GM13977 (cell line): ENCODE data around the gene SMYD3.

Source experiments
- DNase-seq: peaks from one replicate; pipeline ENCODE4 v3.0.0; 2012; ENCODE audit warnings: low spot score
- in situ Hi-C: fragments of 300-500 bp; cut with MboI; formaldehyde crosslinking; loops from one replicate; pipeline ENCODE4 v1.12.0; 2022; ENCODE audit warnings: low sequenced_read_pairs, low pct_unique_long_range_greater_than_20kb, mixed read lengths, inconsistent platforms; ENCODE audit not compliant: unreplicated experiment
- TF ChIP-seq, protein P1 (sequence below): IDR thresholded peaks from 2 replicates; pipeline ENCODE4 v1.5.1; 2012; ENCODE audit warnings: mild to moderate bottlenecking, control low read depth; ENCODE audit not compliant: insufficient read depth; ENCODE audit errors: extremely low read depth, missing control alignments

Gene SMYD3

GRCh38 chr1:245896258-245896657 lies 610.8 kb downstream of the SMYD3 start:
- DNase-seq = no peak
- TF ChIP-seq, protein P1, sequence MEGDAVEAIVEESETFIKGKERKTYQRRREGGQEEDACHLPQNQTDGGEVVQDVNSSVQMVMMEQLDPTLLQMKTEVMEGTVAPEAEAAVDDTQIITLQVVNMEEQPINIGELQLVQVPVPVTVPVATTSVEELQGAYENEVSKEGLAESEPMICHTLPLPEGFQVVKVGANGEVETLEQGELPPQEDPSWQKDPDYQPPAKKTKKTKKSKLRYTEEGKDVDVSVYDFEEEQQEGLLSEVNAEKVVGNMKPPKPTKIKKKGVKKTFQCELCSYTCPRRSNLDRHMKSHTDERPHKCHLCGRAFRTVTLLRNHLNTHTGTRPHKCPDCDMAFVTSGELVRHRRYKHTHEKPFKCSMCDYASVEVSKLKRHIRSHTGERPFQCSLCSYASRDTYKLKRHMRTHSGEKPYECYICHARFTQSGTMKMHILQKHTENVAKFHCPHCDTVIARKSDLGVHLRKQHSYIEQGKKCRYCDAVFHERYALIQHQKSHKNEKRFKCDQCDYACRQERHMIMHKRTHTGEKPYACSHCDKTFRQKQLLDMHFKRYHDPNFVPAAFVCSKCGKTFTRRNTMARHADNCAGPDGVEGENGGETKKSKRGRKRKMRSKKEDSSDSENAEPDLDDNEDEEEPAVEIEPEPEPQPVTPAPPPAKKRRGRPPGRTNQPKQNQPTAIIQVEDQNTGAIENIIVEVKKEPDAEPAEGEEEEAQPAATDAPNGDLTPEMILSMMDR = no peak
- in situ Hi-C loops = no loop called here

DNA sequence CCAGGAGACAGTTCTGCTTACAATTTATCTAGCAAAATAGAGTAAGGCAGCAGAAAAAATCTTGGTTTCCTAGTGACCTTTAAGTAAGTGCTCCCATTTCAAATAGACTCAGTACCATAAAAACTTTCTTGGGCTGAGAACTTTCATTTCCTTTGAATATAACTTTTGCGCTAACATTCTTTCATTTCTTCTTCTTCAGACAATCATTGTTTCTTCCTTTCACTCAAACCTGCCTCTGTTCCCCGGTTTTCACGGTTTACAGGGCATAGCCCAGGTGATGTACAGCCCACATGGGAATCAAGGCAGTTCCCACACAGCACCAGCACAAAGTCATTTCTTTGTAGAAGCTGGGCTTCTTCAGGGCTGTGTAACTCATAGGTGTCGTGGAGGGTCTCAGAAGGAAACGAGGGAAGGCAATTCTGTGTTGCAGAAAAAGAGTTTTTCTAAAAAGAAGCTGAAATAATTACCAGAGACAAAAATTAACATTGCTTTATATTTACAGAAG lies 611.6 kb downstream of the SMYD3 start:
- in situ Hi-C loops = no loop called here
- TF ChIP-seq, protein P1 = no peak

GRCh38 chr1:245894843-245895242 lies 612.2 kb downstream of the SMYD3 start:
- no peak for DNase-seq
- in situ Hi-C loops = no loop called here
- TF ChIP-seq, protein P1 = no peak

More for the DNA sequence above, 611.6 kb downstream of the SMYD3 start:
- no peak for DNase-seq

- in situ Hi-C loops = no loop called here
- TF ChIP-seq, protein P1 = no peak
- no peak for DNase-seq
Measured at GRCh38 chr1:245893025-245893424, 614.1 kb downstream of the SMYD3 start.

GRCh38 chr1:245888809-245889208 lies 618.3 kb downstream of the SMYD3 start:
- in situ Hi-C loops = no loop called here
- DNase-seq = no peak
- TF ChIP-seq, protein P1 = peak; percentile 53

DNA sequence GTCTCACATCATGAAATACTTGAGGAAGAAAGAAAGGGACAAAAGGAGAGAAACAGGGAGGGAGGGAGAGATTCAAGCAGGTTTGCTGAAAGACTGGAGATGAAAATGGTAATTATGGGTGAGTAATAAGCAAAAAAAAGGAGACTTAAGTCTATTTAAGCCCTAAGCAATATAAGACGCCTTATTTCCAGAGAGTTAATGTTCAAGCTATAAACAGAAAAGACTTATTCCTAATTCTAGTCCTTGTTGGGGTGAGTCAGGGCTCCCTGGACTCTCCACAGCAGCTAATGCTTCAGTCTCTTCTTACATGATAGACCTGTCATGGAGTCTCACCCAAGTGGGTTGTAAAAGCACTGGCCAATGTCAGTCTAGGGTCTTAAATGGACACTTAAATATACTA lies 619.2 kb downstream of the SMYD3 start:
- TF ChIP-seq, protein P1 = no peak
- in situ Hi-C loops = no loop called here
- DNase-seq = no peak
